Caki2 (cell line): ENCODE results near the gene LHFPL2. TPM values are rescaled to one million over a fixed set of nuclear protein-coding genes. Genes with fewer than 3 reads are reported as not detected.

Source experiments
- DNase-seq: peaks from one replicate; pipeline ENCODE4 v3.0.0-alpha.2; 2015; ENCODE audit warnings: low read depth
- in situ Hi-C: cut with HindIII; loops from 2 replicates; pipeline ENCODE4 v1.10.0; 2016; ENCODE audit warnings: low sequenced_read_pairs, low pct_unique_long_range_greater_than_20kb, mixed read lengths
- total RNA-seq: library from RNA; depleted of rRNA; stranded (reverse); fragments of >200 nt; shearing (Covaris generic); gene quantifications from 2 replicates; pipeline ENCODE4 v1.2.3, GENCODE V29; 2014; ENCODE audit warnings: low replicate concordance

LHFPL2 gene
- total RNA-seq, 1 experiment from 2014 or later = 62.5 TPM

DNA sequence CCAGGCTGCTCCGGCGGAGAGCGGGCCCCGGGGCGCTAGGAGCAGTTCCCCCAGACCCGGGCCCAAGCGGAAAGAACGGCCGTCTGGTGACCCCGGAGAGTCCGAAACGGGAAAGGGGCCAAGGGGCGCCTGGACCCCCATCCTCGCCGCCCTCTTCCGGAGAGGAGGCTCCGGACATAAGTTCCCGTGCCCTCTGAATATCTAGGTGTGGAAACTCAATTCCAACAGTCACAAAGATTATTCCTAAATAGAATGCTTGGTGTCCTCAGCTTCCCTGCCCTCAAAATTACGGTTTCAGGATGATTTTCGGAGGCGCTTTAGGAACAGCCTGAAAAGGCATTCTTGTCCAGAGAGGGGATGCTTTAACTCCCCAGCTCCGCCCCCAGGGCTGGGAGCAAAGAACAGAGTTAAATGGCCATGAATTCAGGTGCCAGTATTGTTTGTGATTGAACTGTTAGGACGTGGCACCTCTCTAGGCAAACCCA is 681 bp upstream of the LHFPL2 start:
- in situ Hi-C loops = no loop called here
- DNase-seq = no peak

DNA sequence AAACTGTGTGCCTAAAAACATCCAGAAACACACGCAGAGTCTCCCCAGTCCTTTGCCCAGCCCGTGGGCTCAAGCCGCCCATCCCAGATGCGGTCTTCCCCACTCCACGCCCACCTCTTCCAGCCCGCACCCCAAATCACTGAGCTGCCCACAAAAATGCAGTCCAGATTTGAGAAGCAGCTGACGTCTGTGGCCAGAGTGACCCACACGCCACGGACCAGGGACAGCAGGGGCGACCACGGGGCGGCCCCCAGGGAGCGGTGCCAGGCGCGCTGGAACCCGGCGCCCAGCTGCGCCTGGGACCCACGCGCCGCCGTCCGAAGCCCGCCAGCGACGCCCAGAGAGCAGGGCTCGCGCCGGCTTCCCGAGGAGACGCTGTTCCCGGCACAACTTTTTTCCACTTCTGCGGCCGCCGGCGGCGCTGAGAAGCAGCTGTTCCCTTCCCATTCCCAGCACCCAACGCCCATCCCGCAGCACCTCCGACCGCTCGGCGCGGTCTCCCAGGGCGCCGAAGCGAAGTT is 674 bp downstream of the LHFPL2 start:
- in situ Hi-C loops = no loop called here
- DNase-seq = no peak

DNA sequence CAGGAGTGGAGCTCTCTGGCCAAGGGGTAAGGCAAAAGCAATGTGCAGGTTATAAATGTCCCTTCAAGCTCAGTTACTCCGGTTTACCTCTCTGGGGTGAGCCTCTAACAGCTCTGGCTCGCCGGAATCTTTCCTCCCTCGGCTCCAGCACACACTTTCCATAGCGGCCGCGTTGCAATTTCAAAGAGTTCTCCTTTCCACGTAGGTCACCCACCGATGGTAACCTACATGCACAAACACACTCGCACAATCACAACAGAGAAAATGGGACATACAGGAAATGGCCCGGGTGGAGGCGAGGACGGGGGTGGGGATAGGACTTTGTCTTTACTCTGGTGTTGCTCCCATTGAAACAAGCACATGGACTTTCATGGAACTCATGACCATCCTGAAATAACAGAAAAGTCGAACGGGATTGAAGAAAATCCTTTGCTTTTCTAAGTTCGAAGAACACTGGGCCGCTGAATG is 1.2 kb downstream of the LHFPL2 start:
- no peak for DNase-seq
- in situ Hi-C loops = no loop called here

DNA sequence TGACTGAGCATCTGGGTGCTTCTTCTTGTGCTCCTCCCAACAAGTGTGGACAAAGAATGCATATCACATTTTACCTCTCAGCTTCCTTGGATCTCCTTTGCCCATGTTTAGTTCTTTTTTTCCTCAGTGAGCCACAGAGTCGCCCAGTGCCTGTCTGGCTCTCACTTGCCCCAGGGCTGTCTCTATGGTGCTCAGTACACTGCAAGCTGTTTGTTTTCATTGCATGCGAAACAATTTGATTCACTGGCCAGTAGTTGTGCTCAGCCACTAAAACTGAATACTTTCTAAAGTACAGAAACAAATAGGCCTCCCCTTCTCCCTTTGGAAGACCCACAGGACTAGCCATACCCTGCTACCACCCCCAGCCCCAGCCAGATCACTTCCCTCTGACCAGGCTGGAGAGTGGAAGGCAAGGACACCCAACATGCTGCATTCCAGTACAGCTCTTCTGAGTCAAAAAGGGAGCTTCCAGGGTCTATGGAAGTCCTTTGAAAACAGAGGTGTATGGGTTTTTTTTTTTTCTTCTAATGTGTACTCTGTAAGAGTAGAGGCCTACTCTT is 3.8 kb downstream of the LHFPL2 start:
- in situ Hi-C loops = no loop called here
- peak; percentile 68 for DNase-seq

DNA sequence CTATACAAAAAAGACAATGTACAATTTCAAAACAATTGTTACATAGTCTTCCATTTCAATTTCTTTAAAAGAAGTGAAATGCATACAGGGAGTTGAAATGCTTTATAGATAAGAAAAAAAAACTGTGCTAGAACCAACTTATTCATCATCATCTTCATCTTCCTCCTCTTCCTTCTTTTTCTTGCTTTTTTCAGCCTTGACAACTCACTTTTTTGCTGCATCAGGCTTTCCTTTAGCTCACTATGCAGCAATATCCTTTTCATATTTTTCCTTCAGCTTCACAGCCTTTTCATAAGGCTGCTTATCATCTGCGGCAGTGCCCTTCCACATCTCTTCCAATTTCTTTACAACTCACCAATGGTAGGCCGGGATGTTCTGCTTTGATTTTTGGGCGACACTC is 4.4 kb downstream of the LHFPL2 start:
- in situ Hi-C loops = no loop called here
- no peak for DNase-seq

DNA sequence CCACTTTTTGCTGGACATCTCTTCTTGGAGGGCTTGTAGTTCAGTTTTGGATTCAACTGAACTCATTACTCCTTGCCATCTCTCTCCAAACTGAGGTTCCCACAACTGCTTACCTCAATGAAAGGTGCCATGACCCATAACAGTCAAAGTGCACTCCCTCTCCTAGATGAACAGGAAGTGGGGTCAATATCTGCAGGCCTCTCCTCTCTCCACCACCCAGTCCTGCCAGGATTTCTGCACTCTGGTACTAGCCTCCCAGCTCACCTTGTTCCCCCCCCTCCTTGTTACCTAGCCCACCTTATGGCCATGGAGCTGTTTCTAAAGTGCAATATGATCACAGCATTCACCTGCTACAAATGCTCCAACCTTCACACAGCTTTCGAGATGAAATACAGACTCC is 5.9 kb downstream of the LHFPL2 start:
- in situ Hi-C loops = no loop called here
- DNase-seq = no peak

DNA sequence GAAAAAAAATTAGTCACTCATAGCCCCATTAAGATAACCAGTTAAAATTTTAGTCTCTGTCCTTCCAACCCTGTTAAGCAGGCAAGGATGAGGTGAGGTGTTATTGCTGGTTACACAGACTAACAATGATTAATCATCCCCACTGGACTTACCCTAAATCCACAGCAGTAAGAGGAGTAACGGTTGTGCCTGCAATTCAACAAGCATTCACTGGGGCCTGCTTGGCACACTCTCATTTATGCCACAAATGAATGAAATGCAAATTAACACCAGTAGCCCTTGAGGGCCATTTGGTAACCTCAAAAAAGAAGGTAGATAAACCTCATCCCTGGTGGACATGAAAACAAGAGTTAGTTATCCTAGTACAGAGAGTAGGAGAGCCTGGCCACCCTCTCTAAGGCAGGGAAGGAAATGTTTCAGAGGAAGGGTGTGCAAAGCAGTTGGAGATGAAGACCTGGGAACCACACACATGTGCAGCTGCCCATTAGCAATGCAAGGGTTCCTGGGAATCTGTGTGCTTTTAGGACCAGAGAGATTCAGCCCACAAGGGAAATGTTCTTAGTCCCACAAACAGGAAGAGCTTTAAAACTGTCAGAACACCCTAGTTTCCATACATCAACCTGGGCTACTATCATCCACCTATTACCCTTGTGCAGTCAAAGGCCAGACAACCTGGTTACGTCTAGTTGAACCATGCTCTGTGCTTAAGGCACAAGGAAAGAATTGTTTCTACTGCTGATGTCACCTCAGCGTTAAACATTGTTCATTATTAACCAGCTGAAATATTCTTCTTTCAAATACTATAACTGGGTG is 7.7 kb downstream of the LHFPL2 start:
- in situ Hi-C loops = no loop called here
- peak; percentile 72 for DNase-seq

DNA sequence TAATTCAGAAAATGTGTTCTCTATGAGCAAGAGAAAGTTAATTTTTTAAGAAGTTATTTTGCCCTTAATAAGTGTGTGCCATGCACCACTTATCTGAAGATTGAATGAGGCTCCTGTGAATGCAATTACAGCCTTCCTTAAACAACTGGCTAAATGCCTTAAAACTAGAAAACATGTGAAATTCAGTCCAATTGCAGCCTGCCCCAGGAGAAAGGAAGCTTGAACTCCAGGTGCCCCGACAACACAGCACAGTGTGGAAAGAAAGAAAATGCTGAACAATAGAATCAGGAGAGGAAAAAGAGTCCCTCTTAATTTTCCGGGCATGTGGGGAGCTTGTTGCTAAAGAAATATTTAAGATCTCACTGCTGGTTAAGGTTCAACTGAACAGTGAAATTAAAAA is 8.8 kb downstream of the LHFPL2 start:
- in situ Hi-C loops = no loop called here
- no peak for DNase-seq

DNA sequence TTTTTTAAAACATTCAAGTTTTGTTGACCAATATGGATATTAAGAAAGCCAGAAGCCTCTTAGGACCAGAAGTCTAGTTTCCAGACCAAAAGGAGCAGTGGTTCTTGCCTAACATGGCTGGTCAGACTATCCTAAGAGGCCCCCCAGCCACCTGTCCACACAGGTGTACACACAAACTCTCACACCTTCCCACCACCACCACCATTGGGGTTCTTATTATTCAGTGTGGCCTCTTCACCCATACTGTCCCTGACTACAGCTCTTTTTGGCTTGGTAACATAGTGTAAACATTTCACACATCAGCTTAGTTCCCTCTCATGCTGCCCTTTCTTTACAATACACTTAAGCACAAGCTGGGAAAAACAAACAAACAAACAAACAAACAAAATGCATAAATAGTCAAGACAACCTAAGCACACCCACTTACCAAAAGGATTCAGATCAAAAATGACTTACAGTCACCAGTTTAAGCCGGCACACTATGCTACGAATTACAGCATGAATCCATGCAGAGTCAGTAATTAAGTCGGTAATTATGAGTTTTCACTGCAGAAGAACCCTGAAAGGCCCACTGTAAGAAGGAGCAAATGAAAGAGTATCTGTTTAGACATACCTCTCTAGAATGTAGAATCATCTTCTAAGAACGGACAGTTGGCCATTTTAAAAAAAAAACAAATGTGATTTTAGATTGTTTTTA is 9.5 kb downstream of the LHFPL2 start:
- in situ Hi-C loops = no loop called here

DNA sequence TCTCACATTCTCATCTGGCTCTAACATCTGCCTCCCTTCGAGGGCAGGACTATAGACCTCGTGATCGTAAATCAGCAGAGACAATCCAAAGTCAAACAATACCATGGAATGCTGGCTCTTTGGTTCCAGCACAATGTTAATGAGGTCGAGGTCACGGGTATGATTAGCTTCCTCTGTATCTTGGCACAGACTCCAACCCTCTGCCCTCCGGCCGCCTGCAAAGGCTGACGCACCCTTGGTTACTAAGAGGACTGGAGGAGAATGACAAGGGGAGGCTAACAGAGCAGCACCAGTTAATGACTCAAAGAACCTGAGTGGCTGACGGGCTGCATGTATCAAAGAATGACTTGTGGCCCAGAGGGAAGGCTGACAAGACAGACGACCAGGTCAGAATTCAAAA is 10.1 kb downstream of the LHFPL2 start:
- DNase-seq = peak; percentile 98
- in situ Hi-C loops = no loop called here

More for the DNA sequence above, 9.5 kb downstream of the LHFPL2 start:
- DNase-seq = no peak

DNA sequence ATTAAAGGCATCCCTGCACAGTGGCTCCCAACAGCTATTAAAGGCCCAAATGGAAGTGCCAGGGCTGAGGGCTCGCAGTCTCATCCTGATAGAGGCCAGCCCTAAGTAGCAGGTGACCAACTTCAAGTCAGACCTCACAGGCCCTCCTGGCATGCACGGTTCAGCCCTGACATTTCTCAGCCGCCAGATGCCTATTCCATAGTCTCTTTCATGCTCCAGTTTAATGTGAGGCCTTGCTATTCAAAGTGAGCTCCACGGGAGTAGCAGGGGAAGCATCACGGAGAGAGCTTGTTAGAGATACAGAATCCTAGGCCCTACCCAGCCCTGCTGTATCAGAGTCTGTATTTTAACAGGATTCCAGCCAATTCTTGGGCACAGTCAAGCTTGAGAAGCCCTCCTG is 11.1 kb downstream of the LHFPL2 start:
- DNase-seq = no peak
- in situ Hi-C loops = no loop called here

DNA sequence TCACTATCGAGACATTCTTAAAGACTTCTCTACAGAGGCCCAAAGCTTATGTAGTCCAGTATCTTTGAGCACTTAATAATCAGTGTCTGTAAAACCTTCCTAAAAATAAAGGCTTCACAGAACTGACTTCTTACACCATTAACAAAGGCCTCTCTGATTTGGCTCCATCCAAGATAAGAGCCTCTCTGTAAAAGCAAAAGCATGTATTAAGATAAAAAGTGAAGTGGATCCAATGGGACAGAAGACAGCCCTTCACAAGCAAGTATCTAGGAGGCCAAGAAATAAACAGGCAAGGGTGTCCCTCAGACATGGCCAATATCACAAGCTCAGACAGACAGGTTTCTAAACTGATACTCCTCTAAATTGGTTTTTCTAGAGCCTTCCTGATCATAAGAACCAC is 11.9 kb downstream of the LHFPL2 start:
- in situ Hi-C loops = no loop called here
- DNase-seq = no peak

DNA sequence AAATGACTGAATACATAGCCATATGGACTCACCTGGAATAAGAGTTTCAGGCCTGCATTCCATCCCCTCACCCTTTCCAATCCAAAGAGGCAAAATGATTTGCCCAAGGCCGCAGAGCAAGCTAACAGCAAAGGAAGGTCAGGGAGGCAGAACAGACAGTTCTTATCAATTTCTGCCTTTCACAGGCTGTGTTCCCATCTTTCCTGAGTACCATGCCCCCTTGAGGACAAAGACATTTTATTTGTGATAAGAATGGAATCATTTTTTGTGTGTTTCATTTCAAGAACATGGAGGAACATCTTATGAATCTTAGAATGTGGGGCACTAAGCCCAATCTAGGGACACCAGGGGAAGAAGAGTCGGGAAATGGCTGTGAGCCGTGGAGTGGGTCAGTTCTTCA is 13.9 kb downstream of the LHFPL2 start:
- DNase-seq = no peak
- in situ Hi-C loops = no loop called here

DNA sequence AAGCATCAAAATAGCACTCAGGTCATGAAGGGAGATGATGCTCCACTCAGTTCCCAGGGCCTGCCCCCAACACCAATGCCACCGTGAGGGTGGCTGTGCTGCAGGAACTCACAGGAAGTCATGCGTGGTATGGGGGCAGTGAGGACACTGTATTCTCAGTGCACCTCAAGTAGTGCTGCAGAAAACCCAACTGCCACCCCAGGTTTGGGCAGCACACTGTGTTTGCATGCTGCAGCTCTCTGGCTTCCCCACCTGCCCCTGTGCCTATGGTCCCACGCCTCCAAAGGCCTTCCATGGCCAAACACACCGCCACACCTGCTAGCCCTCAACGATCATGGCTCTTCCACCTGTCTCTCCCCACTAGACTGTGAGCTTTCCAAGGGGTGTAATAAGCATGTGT is 14.3 kb downstream of the LHFPL2 start:
- in situ Hi-C loops = no loop called here
- DNase-seq = no peak

DNA sequence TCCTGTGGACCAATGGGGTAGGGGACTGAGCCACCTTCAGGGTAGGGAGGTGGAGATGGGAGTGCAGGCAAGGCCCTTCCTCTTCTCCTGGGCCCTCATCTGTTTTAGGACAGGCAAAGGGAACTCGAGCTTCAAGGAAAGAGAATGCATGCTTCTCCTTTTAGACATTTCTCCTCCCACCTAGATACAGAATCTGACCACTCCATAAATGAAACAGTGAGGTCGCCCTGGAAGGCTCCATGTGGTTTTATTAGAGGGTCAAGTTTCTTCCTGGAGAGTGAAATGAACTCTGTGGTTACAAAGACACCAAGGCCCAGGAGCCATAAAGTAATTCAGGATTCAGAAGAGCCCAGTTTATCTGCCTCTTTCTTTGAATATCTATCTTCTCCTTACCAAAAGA is 14.9 kb downstream of the LHFPL2 start:
- in situ Hi-C loops = no loop called here
- DNase-seq = peak; percentile 47

DNA sequence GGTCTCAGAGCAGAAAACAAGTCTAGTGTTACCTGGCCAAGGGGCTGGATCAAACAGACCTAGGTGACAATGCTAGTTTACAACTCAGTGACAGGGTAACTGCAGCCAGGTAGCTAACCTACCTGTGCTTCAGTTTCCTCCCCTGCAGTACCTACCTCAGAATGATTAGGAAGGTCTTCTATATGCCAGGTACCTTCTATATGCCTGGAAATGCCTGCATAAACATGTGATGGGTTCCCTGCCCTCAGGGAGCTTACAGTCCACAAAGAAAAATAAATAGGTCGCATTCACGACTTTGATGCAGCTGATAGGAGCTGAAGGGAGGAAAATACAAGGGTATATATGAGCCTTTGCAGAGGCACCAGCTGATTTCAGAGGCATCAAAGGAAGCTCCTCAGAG is 16.1 kb downstream of the LHFPL2 start:
- DNase-seq = no peak
- in situ Hi-C loops = no loop called here

DNA sequence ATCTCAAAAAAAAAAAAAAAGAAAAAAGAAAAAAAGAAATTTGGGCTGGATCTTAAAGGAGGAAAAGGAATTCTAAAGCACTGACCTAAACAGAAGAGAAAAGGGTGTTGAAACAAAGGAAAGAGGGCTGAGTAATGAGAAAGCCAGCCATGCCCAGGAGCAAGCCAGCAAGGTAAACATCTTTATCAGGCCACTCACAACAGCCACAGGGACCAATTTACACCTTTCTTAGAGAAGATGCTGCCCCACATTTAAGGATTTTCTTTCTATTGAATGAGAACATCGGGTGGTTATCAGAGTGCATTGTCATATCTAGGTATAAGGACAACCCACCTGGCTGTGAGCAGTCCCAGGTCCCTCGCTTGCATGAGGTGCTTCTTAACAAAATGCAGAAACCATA is 16.6 kb downstream of the LHFPL2 start:
- in situ Hi-C loops = no loop called here
- no peak for DNase-seq

DNA sequence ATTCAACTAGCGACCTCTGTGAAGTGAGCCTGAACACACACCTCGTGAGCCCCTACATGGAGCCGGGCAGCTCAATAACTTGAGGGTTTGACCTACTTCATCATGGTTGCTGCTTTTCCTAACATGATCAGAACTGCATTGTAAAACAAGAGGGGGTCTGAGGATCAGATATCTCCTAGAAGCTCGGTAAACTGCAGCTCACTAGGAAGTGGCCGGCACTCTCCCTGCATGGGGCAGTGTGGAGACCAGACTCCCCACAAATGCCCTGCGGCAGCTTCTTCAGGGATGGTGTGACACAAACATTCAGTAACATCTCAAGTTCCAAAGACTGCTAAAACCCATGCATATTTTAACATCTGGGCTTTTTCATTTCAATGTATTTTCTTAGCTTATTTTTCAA is 18.5 kb downstream of the LHFPL2 start:
- in situ Hi-C loops = no loop called here
- no peak for DNase-seq

DNA sequence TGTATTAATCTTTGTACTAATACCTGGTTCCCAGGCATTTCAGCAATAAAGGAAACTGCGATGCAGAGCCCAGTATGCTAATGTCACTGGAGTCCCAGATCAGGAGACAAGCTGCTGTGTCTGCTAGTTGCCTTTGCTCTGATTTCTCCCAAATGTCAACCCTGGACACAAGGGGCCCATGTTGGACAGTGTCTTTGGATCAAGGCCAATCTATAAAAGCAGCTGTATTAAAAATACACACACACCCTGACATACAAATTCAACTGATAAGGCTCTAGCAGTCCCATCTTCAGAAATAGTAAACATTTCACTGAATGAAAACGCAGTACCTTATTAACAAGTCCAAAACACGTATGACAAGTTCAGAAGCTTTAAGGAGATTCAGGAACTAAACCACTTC is 18.9 kb downstream of the LHFPL2 start:
- in situ Hi-C loops = no loop called here
- no peak for DNase-seq
